ENCODE results near the gene FLAD1.

GRCh38 chr1:155024315-155024714 is 41.2 kb downstream of the FLAD1 start:
- no peak for TF ChIP-seq POLR2A (IDR thresholded peaks at IDR 0.05)
- no peak for TF ChIP-seq CTCF (IDR thresholded peaks at IDR 0.05)
